AG10803 (cell line): ENCODE measurements around the gene PPP1R14C.
A peak's percentile ranks its signal among the peaks of the same experiment; 100 is the strongest.

Experiments
- DNase-seq: peaks from one replicate; pipeline ENCODE4 v3.0.0; 2010; ENCODE audit warnings: low read depth
- H3K4me3 ChIP-seq: 2 replicates; pipeline ENCODE4 v1.5.1; 2011; ENCODE audit warnings: mild to moderate bottlenecking, low read length, control low read depth
- TF ChIP-seq, protein P1 (sequence below): conservative IDR thresholded peaks from 2 replicates; pipeline ENCODE4 v1.5.1; 2011; ENCODE audit warnings: mild to moderate bottlenecking, low read length, control low read depth, inconsistent platforms

PPP1R14C gene

DNA sequence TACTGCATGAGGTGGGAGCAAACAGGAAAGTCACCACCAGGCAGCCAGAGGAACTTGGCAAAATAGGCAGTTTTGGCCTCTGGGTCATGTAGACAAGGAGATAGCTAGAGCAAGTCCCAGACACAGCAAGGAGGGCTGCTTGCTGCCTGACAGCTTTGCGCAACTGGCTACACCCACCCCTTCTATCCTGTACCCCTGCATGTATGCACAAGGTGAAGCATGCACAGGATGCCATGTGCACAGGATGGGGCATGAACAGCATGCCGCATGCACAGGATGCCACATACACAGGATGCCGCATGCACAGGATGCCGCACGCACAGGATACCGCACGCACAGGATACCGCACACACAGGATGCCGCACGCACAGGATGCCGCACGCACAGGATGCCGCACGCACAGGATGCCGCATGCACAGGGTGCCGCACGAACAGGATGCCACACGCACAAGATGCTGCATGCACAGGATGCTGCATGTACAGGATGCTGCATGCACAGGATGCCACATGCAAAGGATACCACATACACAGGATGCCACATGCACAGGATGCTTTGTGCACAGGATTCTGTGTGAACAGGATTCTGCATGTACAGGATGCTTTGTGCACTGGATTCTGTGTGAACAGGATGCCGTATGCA, 121.0 kb downstream of the PPP1R14C start:
- no peak for DNase-seq
- TF ChIP-seq, protein P1, sequence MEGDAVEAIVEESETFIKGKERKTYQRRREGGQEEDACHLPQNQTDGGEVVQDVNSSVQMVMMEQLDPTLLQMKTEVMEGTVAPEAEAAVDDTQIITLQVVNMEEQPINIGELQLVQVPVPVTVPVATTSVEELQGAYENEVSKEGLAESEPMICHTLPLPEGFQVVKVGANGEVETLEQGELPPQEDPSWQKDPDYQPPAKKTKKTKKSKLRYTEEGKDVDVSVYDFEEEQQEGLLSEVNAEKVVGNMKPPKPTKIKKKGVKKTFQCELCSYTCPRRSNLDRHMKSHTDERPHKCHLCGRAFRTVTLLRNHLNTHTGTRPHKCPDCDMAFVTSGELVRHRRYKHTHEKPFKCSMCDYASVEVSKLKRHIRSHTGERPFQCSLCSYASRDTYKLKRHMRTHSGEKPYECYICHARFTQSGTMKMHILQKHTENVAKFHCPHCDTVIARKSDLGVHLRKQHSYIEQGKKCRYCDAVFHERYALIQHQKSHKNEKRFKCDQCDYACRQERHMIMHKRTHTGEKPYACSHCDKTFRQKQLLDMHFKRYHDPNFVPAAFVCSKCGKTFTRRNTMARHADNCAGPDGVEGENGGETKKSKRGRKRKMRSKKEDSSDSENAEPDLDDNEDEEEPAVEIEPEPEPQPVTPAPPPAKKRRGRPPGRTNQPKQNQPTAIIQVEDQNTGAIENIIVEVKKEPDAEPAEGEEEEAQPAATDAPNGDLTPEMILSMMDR = no peak
- no peak overlapping the region for H3K4me3 ChIP-seq

DNA sequence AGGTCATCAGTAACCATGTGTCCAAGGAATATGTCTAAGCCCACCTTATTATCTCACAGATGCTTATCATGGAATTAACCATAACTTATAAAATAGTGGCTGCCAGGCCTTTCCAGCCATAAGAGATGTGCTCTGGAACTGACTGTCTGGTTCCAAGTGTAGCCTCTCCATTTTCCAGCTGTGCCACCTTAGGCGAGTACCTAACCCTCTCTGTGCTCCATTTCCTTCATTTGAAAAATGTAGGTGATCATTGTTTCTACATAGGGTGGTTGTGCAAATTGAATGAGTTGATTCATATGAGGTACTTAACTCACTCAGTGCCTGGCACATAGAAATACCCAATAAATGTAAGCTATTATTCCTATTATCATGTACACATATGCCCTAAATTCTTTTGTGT, 123.5 kb downstream of the PPP1R14C start:
- no peak overlapping the region for H3K4me3 ChIP-seq
- DNase-seq = peak; percentile 30
- TF ChIP-seq, protein P1 = no peak

DNA sequence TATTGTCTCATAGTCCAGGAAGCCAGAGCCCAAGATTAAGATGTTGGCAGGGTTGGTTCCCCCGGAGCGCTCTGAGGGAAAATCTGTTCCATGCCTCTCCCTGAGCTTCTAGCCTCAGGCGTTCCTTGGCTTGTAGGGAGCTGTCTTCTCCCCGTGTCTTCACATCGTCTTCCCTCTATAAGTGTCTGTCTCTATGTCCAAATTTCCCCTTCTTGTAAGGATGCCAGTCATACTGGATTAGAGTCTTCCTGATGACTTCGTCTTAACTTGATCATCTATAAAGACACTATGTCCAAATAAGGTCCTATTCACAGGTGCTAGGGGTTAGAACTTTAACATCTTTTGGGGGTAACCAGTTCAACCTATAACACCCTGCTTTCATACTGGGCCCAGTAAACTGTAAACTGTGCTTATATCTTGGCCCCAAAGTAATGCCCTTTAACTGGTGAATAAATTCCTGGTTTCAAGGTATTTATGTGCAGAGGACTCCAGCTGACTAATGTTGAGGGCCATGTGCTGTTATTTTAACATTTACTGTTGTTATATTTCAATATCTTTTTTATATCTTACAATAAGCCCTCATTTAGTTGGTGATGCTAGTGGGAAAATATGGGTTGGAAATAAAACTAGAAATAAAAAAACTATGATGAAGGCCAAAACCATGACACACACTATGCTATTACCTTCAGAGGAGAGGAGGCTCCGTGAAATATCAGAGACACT, 124.3 kb downstream of the PPP1R14C start:
- peak; percentile 29 for DNase-seq
- TF ChIP-seq, protein P1 = no peak
- no peak overlapping the region for H3K4me3 ChIP-seq

DNA sequence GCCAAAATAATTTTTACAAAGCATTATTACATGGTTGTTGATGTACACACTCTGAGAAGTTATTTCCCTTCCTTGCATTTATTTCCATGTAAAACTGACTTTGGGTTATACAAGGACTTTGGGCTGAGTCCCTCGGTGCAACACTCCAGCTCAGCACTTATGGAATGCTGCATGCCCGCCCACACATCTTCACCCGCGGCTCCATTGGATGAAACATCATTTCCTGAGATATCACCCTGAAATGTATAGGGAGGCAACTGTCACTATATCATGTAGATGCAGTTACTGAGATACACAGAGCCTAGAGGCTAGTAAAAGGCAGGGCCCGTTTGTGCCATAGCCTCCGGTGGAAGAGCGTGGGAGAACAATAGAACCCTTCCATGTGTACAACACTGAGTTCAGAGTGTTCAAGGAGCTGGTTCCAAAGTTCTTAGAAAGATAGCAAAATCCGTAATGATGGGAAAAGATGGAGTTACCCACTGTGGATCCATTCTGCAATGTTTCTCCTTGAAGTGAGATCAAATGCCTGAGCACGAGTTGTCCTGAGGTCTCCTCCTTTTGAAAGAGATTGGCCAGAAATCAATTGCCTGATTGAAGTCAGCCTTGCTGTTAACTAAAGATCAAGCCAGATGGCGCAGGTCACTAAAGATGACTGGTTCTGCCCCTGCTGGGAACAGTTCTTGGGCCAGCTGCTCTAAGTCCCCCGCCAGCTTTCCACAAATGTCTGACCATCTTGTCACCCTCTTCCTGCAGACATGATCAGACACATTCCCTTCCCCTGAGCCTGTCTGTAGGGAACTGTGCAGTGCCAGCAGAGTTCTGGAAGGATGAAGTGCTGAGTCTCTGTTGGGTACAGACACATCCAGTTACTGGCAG, 125.1 kb downstream of the PPP1R14C start:
- TF ChIP-seq, protein P1 = peak; percentile 20; the same call in 1 of the 2 replicates
- DNase-seq = peak; percentile 81
- no peak overlapping the region for H3K4me3 ChIP-seq

DNA sequence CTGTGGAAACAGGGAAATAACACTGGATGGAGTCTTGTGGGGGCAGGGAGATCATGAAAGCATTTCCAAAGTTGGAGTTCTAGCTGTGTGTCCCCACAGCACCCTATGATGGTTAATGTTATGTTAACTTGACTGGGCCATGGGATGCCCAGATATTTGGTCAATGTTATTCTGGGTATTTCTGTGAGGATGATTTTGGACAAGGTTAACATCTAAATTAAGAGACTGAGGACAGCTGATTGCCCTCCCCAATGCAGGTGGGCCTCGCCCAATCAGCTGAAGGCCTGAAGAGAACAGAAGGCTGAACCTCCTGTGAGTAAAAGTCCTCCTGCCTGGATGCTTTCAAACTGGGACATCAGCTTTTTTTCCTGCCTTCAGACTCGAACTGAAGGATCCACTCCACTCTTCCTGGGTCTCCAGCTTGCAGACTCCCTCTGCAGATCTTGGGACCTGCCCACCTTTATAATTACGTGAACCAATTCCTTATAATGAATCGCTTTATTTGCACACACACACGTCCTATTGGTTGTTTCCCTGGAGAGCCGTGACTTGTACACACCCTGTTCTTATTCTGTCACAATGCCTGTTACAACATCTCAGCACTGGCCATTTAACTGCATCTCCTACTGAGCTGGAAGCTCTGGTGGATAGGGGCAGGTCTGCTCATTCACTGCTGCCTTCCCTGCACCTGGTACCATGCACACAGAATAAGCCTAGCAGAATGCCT, 126.4 kb downstream of the PPP1R14C start:
- no peak for DNase-seq
- TF ChIP-seq, protein P1 = no peak
- H3K4me3 ChIP-seq = no peak overlapping the region

DNA sequence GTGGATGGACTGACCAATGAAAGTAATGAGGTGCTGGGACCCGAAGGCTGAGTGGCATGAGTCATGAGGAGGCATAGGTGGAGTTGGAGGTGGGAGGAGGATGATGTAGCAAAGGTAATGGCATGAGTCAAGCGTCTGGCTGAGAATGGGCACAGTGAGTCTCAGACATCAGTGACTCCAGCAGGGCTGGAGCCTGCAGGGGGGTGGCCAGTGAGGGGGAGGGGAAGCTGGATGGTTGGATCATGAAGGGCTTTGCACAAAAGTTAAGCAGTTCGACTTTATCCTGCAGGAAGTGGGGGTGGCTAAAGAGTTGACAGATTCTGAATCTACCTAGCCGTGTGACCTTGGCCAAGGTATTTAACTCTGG, 127.0 kb downstream of the PPP1R14C start:
- peak; percentile 35 for DNase-seq
- H3K4me3 ChIP-seq = no peak overlapping the region
- TF ChIP-seq, protein P1 = no peak
